GM21528 (cell line): ENCODE data around the gene LGALS16.
"Not testable (repeated sequence)": the region's sequence is repeated elsewhere in the genome, so short reads cannot be mapped to it uniquely, and the experiment has no call there.

Experiments used
- ATAC-seq: cut with Tn5 transposase; IDR thresholded peaks from one replicate; pipeline ENCODE4 v1.9.1; 2021; ENCODE audit warnings: mild to moderate bottlenecking, moderate library complexity; ENCODE audit not compliant: unreplicated experiment, low FRiP score

Gene LGALS16

GRCh38 chr19:39677961-39678889 is 22.5 kb downstream of the LGALS16 start:
- ATAC-seq: no peak

- ATAC-seq: peak; percentile 58
Observed at GRCh38 chr19:39679056-39679790, 23.5 kb downstream of the LGALS16 start.

GRCh38 chr19:39679791-39680168 is 24.1 kb downstream of the LGALS16 start:
- peak; percentile 10 for ATAC-seq

- no peak for ATAC-seq
Observed at GRCh38 chr19:39680593-39680992, 24.9 kb downstream of the LGALS16 start.

- no peak for ATAC-seq
Observed at GRCh38 chr19:39681416-39681815, 25.7 kb downstream of the LGALS16 start.

- no peak for ATAC-seq
Observed at GRCh38 chr19:39684267-39684666, 28.6 kb downstream of the LGALS16 start.

- ATAC-seq: no peak
Observed at GRCh38 chr19:39686739-39687138, 31.0 kb downstream of the LGALS16 start.

GRCh38 chr19:39688637-39689036 is 32.9 kb downstream of the LGALS16 start:
- ATAC-seq: not testable (repeated sequence)

GRCh38 chr19:39692166-39692565 is 36.5 kb downstream of the LGALS16 start:
- no peak for ATAC-seq

- ATAC-seq: no peak
Observed at GRCh38 chr19:39692822-39693221, 37.1 kb downstream of the LGALS16 start.

- no peak for ATAC-seq
Observed at GRCh38 chr19:39695759-39696158, 40.0 kb downstream of the LGALS16 start.

GRCh38 chr19:39696387-39696786 is 40.7 kb downstream of the LGALS16 start:
- no peak for ATAC-seq

GRCh38 chr19:39698535-39698934 is 42.8 kb downstream of the LGALS16 start:
- no peak for ATAC-seq

- ATAC-seq: no peak
Observed at GRCh38 chr19:39701291-39701690, 45.6 kb downstream of the LGALS16 start.

- no peak for ATAC-seq
Observed at GRCh38 chr19:39704181-39705044, 48.7 kb downstream of the LGALS16 start, which contains the start of gene LGALS14. LGALS14 (plus strand) TSS chr19:39704481; CDS start chr19:39704529, 48 bp downstream.

GRCh38 chr19:39705578-39706188 is 50.0 kb downstream of the LGALS16 start:
- no peak for ATAC-seq

GRCh38 chr19:39708594-39708993 is 52.9 kb downstream of the LGALS16 start:
- ATAC-seq: no peak

- ATAC-seq: no peak
Observed at GRCh38 chr19:39709026-39709872, 53.5 kb downstream of the LGALS16 start.
